ENCODE data around the gene CAMK2N1. TPM values are rescaled to one million over a fixed set of nuclear protein-coding genes. Genes with fewer than 3 reads are reported as not detected.
"Not testable (repeated sequence)": the region's sequence is repeated elsewhere in the genome, so short reads cannot be mapped to it uniquely, and the experiment has no call there.

Gene CAMK2N1
- total RNA-seq, 1 donor from 2014 or later: 120 TPM

GRCh38 chr1:20497506-20497905, 11.5 kb upstream of the CAMK2N1 start:
- Mint-ChIP-seq H3K36me3 (ENCODE audit: unreplicated experiment) (no peaks in the 10 kb centered on the region), H3K27me3 (ENCODE audit: unreplicated experiment) (peaks cover 7% of the 10 kb centered on the region), H3K27ac (ENCODE audit: unreplicated experiment) (no peak overlapping the region), H3K9me3 (ENCODE audit: unreplicated experiment) (no peaks in the 10 kb centered on the region), H3K4me1 (ENCODE audit: low read depth, unreplicated experiment) (peaks cover 16% of the 10 kb centered on the region), H3K4me3 (ENCODE audit: unreplicated experiment) (no peak overlapping the region)
- no peak for DNase-seq
- no peak for TF ChIP-seq CTCF (IDR thresholded peaks at IDR 0.05; ENCODE audit: partially characterized antibody, unreplicated experiment)

GRCh38 chr1:20496725-20497383, 10.8 kb upstream of the CAMK2N1 start:
- H3K9me3 Mint-ChIP-seq (ENCODE audit: unreplicated experiment); H3K36me3 Mint-ChIP-seq (ENCODE audit: unreplicated experiment); H3K27me3 Mint-ChIP-seq (ENCODE audit: unreplicated experiment); H3K27ac Mint-ChIP-seq (ENCODE audit: unreplicated experiment); H3K4me3 Mint-ChIP-seq (ENCODE audit: unreplicated experiment); DNase-seq: not testable (repeated sequence)
- H3K4me1 Mint-ChIP-seq (ENCODE audit: low read depth, unreplicated experiment): peaks cover 16% of the 10 kb centered on the region

GRCh38 chr1:20496241-20496661, 10.2 kb upstream of the CAMK2N1 start:
- TF ChIP-seq CTCF (IDR thresholded peaks at IDR 0.05; ENCODE audit: partially characterized antibody, unreplicated experiment): no peak
- DNase-seq: no peak
- Mint-ChIP-seq H3K27me3 (ENCODE audit: unreplicated experiment) (peaks cover 7% of the 10 kb centered on the region), H3K9me3 (ENCODE audit: unreplicated experiment) (no peaks in the 10 kb centered on the region), H3K4me3 (ENCODE audit: unreplicated experiment) (no peak overlapping the region), H3K27ac (ENCODE audit: unreplicated experiment) (no peak overlapping the region), H3K36me3 (ENCODE audit: unreplicated experiment) (no peaks in the 10 kb centered on the region), H3K4me1 (ENCODE audit: low read depth, unreplicated experiment) (peaks cover 16% of the 10 kb centered on the region)

- Mint-ChIP-seq H3K4me3 (ENCODE audit: unreplicated experiment) (no peak overlapping the region), H3K36me3 (ENCODE audit: unreplicated experiment) (no peaks in the 10 kb centered on the region), H3K4me1 (ENCODE audit: low read depth, unreplicated experiment) (peaks cover 16% of the 10 kb centered on the region), H3K27me3 (ENCODE audit: unreplicated experiment) (peaks cover 7% of the 10 kb centered on the region), H3K27ac (ENCODE audit: unreplicated experiment) (peak overlapping the region; percentile 52), H3K9me3 (ENCODE audit: unreplicated experiment) (no peaks in the 10 kb centered on the region)
- no peak for TF ChIP-seq CTCF (IDR thresholded peaks at IDR 0.05; ENCODE audit: partially characterized antibody, unreplicated experiment)
- no peak for DNase-seq
These were observed 9.7 kb upstream of the CAMK2N1 start for GRCh38 chr1:20495661-20496060.

- Mint-ChIP-seq H3K27ac (ENCODE audit: unreplicated experiment) (no peak overlapping the region), H3K9me3 (ENCODE audit: unreplicated experiment) (peaks cover 2% of the 10 kb centered on the region), H3K36me3 (ENCODE audit: unreplicated experiment) (no peaks in the 10 kb centered on the region), H3K4me3 (ENCODE audit: unreplicated experiment) (peak overlapping the region; percentile 30), H3K4me1 (ENCODE audit: low read depth, unreplicated experiment) (peaks cover 12% of the 10 kb centered on the region), H3K27me3 (ENCODE audit: unreplicated experiment) (peaks cover 7% of the 10 kb centered on the region)
- no peak for TF ChIP-seq CTCF (IDR thresholded peaks at IDR 0.05; ENCODE audit: partially characterized antibody, unreplicated experiment)
- no peak for DNase-seq
These were observed 8.8 kb upstream of the CAMK2N1 start for GRCh38 chr1:20494609-20495311.
